Activated CD4-positive, alpha-beta T cell treated with anti-CD3 and anti-CD28 coated beads, Interleukin-2, Interleukin-4, amounts not matched to agents 100 ng/mL and 50 ng/mL, durations not matched to agents 16 hours and 8 hours (primary cell): Measurements from ENCODE around the gene CTSW.
"Not testable (repeated sequence)": the region's sequence is repeated elsewhere in the genome, so short reads cannot be mapped to it uniquely, and the experiment has no call there.

Source experiments
- DNase-seq: peaks from one replicate; pipeline ENCODE4 v3.0.0-alpha.2; 2020; ENCODE audit warnings: low spot score

CTSW gene

DNA sequence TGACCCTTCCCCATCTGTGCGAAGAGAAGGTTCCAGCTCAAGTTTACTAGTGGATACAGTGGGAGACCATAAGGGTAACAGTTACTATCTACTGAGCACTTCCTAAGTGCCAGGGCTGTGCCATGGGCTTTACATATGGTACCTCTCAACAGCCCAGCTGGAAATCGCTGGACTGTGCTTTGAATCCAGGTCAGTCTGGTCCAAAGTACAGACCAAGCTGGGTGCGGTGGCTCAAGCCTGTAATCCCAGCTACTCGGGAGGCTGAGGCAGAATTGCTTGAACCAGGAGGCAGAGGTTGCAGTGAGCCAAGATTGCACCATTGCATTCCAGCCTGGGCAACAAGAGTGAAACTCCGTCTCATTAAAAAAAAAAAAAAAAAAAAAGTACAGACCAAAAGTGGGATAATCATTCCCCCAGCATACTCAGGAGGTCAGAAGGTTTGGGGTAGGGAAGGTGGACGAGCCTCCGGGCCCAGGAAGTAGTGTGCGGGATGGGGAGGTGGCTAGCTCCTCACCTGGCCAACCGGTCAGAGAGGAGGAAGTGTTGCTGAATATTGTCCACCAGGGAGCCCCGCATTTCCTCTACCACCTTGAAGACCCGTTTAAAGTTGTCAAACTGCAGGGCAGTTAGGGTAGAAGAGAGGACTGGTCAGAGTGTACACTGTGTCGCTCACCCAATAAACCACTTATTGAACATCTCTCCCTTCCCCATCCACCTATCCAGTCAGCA is 6.3 kb downstream of the CTSW start:
- DNase-seq, result no peak

DNA sequence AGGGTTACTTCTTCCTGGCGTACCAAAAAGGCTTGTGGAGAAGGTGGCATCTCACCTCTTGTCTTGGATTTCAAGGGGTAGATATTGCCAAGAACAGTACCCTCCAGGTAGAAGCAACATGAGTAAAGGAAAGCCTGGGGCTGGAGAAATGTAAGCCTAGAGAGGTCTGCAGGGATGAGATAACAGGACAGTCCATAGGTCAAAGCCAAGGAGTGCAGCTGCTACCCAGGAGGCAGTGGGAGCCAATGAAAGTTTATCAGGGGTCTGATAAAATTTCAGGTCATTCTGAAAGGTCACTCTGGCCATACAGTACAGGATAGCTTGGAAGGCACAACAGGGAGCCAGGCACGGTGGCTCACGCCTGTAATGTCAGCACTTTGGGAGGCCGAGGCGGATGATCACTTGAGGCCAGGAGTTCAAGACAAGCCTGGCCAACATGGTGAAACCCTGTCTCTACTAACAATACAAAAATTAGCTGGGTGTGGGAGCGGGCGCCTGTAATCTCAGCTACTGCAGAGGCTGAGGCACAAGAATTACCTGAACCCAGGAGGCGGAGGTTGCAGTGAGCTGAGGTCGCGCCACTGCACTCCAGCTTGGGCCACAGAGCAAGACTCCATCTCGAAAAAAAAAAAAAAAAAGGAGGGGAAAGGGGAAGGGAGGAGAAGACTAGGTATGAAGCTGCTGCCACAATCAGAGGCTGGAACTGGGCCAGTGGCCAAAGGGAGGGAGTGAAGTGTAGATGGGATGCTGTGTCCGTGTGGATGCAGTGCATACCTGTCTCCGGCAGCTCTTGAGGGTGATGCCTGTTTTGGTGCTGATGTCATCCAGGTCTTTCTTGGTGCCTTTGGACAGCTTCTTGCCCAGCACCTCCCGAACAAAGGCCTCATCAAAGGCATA is 7.4 kb downstream of the CTSW start:
- DNase-seq, result no peak

DNA sequence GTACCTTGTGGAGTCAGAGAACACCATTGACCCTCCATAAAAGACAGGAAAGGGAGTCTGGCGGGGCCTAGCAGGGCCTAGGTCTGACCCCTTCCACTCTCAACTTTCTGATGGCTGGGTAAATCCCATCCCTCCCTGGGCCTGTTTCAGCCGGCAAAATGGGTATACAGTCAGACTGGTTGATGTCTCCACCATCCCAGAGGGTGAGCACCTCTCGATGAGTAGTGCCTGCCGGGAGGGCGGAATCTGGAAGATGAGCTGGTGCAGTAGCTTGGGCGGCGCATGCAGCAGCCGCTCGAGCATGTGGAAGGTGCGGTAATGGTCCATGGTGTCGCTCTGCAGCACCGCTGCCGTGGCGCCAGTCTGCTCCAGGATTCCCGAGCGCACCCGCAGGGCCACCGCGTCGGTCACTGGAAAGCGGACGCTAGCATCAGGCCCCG is 8.1 kb downstream of the CTSW start:
- no peak for DNase-seq

DNA sequence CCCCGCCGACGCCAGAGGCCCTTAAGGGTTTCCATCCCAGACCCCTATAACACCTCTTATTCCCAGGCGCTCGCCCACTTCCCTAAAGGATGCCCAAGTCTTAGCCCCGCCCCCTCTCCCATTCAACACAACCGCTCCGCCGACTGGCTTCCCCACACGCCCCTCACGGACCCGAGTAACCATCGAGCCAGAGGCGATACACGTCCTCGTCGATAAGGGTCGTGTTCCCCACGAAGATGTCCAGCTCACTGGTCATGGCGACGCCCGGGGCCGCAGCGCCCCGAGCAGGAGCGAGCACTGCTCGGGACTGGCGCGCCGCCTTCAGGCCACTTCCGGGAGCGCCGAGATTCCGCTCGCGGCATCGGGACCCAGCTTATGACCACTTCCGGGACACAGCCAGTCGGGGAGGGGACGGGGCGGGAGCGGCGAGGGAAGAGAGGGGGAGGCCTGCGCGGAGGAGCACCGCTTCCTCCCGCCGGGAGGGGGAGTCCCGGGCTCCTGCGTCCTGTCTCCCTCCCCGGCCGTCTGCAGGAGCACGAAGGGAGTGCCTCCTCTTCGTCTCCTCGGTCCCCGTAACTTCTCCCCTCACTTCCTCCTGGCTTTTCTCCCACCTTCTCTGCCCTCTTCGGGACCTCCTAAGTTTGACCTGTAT is 8.7 kb downstream of the CTSW start, which contains the start of gene FIBP:
Gene FIBP (minus strand): TSS at position 309 of the 652 bp plus-strand sequence. CDS start 53 bp downstream, at position 256.
- peak; percentile 98 for DNase-seq

DNA sequence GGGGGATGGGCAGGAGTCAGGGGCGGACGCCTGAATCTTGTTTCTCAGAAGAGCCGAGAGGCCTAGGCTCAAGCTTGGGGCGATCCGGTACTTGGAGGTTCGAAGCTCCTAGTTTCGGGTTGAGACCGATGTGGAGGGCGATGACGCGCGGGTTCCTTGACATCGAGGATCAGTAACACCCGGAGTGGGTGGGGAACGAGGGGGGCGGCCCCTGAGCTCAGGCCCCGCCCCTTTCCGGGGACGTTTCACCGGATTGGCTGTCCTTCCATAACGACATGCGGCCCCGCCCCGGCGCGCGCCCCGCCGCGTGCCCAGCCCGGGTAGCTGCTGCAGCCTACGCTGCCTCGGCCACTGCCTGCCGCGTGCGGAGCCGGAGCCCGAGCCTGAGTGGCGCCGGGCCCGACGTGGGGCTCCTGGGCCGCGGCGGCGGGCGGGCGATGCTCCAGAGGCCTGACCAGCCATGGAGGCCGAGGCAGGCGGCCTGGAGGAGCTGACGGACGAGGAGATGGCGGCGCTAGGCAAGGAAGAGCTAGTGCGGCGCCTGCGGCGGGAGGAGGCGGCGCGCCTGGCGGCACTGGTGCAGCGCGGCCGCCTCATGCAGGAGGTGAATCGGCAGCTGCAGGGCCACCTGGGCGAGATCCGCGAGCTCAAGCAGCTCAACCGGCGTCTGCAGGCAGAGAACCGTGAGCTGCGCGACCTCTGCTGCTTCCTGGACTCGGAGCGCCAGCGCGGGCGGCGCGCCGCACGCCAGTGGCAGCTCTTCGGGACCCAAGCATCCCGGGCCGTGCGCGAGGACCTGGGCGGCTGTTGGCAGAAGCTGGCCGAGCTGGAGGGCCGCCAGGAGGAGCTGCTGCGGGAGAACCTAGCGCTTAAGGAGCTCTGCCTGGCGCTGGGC is 10.9 kb downstream of the CTSW start, which contains the start of gene CCDC85B:
Gene CCDC85B (plus strand): TSS at position 350 of the 895 bp plus-strand sequence. CDS start 111 bp downstream, at position 461.
- peak; percentile 99 for DNase-seq

DNA sequence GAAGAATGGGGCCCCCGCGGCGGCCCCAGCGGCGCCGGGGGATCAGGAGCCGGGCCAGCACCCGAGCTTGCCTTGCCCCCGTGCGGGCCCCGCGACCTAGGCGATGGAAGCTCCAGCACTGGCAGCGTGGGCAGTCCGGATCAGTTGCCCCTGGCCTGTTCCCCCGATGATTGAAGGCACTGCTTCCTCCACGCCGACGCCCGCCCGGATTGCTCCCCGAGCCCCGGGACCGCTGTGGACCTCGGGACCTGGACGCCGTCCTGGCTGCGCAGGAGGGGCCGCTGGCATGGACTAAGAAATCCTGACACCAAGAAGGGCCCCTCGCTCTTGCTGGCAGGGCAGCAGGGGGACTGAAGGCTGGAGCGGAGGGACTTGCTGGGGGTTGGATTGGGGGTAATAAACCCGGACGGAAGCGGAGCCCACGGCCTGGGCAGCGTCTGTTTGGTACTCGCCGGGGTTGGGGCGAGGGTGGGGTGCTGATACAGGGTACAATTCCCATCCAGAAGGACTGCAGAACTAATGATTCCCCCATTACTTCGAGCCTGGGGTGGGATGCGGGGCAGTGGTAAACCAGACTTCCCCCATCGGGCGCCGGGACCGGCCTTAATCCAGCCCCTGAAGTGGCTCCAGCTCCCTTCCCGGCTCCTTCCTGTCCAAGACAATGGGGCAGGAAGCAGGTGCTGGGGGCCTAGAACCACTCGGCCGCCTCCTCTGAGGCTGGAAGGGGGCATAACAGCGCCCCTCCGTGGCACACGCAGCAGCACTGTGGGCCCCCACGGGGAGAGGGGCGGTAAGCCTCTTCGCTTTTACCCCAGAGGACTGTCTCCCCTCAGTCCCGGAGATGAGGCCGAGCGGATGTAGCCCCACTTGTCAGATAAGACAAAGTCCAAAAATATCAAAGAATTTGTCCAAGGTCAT is 11.8 kb downstream of the CTSW start:
- DNase-seq, result no peak

DNA sequence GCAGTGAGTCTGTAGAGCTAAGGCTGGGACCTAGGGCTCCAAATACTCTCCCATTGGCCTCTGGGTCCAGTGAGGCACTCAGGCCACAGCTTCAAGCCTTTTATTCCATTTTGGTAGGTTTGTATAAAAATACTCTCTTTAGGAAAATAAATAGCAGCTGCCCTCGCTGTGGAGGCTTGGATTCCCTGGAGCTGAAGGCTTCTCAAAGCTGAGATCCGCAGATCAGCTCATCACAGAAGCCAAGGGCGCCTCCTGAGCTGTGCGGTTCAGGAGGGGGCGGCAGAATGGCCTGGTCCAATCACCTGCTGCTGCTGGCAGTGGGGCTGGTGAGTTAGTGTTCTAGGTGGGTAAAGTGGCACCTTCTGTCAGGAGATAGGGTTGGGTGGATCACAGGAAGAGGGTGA is 12.5 kb downstream of the CTSW start:
- DNase-seq, result not testable (repeated sequence)

DNA sequence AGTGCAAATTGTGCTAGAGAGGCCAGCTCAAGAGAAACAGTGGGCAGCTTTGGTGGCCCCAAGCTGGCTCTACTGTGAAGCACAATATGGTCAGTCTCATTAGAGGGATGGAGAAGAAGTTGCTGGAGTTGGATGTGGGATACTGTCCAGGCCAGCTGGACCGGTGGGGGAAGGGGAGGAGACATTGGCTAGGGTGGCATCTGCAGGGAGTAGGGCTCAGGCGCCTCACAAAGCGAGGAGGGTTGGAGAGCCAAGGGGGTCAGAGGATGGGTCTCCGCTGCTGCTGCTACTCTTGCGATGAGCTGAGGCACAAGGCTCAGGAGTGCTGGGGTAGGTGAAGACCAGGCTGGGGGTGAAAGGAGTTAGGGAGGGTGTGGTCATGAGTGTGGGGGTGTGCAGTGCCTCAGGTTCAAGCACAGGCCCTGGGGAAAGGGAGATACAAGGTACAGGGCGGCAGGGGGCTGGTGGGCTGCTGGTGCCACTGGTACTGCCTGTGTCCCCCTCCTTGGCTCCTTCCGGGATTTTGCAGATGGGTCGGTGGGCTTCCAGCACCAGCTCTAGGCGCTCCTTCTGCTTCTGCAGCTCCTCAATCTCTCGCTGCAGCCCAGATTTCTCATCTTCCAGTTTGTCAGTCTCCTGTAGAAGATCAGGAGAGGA is 13.2 kb downstream of the CTSW start:
- no peak for DNase-seq

DNA sequence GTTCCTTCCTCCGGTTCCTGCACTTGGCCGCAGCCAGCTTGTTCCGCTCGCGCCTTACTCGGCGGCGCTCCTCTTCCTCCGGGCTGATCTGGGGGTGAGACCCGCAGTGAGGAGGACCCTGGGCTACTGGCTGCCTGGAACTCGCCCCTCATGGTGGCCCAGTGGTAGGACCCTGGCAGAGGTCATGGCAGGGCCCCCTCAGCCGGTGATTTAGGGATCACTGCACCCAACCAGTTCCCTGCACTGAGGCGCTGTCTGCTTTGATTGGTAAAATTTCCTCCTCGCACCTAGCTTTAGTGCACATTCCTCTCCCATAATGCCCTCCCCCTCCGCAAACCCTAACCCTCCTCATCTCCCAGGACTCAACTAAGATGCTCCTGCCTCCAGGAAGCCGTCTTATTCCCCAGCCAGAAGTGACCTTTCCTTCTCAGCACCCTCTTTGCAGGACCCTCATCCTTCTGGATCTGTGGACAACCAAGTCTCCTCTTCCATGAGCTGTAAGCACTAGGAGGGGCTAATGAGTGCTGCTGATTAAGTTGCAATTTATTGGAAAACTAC is 14.5 kb downstream of the CTSW start:
- peak; percentile 69 for DNase-seq

DNA sequence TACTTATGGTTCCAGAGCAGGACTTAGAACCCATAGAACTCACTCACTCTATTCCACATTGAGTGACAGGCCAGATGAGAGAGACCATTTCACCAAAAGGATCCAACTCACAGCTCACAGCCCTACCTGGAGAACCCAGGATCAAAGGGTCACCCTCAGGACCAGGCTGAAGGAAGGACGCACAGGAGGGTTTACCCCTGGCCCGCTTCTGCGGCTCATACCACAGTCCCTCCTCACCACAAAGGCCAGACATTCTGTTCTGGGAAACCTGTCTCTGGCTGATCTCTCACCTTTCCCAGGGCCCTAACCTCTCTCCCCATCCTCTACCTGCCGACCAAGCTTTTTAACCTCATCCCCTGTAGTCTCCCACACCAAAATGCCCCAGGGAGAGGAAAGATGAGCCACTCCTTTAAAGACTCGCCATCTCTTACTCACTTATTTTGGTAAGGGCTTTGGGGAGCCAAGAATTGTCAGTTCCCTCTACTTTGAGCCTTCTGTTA is 15.9 kb downstream of the CTSW start:
- no peak for DNase-seq

DNA sequence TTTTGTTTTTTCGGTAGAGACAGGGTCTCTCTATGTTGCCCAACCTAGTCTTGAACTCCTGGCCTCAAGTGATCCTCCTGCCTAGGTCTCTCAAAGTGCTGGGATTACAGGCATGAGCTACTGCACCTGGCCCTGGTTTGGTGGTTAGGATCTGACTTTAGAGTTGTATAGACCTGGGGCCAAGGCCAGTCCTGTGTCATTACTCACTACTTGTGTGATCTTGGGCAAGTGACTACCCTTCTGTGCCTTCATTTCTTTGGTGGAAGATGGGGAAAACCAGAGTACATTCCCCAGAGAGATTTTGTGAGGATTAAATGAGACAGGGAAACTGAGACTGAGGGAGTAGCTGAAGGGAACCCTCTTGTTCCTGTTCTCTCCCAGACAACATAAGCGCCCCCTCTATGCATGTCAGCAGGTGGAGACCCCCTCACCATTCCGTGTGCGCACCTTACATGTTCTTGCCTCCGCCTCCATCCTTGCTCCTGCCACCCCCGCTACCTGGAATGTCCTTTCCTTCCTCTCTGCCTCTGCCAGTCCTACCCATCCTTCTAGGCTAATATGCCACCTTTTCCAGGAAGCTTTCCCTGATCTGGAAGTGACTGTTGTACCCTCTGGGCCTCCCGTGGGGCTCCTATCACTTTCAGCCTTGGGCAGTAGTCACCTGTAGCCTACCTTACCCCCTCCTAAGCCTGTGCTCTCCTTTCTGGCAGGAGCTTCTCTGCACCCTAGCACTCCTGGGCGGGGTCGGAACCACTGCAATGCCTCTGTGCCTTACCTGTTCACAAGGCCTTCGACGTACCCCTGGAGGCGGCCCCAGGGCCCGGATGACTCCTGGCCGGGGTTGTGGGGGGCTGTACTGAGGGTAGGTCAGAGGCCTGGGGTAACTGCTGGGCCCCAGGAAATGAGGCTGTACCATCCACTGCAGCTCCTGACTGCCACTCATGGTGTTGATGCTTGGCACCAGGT is 16.7 kb downstream of the CTSW start:
- DNase-seq, result no peak

DNA sequence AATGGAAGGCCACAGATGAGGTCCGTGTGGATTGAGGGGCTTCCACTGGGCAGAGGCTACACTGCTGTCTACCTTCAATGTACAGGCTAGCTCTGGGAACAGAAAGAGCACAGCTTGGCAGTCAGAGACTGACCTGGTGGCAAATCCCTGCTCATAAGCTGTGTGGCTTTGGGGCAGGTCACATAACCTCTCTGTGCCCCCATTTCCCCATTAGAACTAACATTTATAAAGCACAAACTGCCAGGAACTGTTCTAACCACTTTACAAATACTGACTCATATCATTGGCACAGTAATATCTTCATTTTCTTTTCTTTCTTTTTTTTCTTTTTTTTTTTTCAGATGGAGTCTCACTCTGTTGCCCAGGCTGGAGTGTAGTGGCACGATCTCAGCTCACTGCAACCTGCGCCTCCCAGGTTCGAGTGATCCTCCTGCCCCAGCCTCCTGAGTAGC is 17.4 kb downstream of the CTSW start:
- no peak for DNase-seq

DNA sequence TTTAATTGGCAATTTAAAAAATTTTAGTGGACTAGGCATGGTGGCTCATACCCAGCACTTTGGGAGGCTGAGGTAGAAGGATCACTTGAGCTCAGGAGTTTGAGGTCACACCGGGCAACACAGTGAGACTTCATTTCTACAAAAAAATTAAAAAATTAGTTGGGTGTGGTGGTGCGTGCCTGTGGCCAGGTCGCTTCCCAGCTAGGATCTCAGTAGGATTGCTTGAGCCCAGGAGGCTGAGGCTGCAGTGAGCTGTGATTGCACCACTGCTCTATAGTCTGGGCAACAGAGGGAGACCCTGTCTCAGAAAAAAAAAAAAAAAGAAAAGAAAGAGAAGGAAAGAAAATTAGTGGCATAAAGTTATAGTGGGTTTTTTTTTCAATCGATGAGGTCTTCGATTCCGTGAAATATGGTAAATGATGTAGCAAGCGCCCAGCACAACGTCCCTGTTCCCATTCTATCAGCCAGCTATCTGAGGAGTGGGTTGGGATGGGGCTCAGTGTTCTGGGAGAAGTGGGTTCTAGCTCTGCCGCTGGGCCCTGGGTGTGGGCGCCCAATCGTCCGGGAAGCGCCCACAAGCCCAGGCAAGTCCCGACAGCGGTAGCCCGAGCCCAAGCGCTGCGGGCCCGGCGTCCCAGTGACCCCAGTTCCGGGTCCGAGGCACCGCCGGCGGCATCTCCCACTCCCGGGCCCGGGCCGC is 19.2 kb downstream of the CTSW start:
- DNase-seq, result no peak

DNA sequence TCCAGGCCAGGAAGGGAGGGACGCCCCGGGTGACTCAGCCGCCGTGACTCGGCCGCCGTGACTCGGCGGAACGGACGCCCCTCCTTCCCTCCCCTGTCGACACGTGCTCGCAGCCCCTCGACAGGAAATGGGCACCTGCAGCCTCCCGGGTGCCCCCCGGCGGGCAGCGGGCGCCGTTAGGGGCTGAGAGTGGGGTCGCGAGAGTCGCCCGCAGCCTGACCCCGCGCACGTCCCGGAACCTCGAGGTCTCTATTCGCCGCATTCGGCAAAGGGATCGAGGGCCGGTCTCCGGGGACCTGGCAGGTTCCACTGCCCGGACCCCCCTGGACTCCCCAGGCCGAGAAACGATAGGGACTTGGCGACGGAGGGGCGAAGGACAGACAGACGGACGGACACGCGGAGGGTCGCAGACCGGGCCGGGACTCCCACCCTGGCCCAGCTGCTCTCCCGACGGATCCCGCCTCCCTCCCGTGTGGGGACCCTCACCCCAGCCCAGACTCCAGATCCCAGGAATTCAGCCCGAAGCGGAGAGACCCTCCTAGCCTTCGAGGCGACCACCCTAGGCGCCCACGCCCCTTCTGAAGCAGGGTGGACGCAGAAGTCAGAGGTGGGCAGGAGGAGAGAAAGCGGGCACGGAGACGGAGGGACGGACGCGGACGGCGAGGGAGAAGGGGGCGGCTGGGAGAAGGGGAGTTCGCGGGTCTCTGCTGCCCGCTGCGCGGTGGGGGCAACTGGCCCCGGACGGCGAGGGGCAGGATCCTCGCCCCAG is 19.9 kb downstream of the CTSW start:
- DNase-seq, result peak; percentile 70

DNA sequence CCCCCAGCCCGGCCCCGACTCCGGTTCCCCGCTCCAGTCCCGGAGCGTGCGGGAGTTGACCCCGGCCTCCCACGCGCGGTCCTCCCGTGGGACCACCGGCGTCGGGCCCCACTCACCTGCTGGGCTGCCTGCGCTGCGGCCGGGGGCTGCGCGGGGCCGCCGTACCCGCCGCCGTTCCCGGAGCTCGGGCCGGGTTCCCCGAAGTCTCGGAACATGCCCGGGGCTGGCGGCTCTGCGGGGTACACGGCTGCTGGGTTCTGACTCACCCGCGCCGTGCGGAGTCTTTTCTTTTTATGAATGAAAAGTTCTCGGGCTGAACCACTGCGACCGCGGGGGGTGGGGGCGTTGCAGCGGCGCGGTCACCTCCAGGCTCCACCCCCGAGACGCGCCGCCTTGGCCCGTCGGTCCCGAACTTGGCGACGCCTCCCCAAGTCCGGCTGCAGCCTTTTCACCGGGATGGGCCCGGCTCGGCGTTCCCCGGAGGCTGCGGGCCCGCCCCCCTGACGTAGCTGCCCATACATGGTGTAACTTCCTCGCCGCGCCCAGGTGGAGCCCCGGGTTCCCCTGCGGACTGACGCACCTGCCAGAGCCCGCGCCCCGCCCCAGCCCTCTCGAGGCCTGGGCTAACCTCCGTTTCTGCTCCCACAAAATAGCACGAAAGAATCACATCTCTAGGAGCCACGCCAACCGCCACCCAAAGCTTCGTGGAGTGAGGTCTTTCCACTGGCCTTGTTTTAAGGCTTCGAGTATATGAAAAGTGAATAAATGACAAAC is 20.7 kb downstream of the CTSW start, which contains the start of gene FOSL1:
Gene FOSL1 (minus strand): TSS at position 264 of the 774 bp plus-strand sequence. CDS start 49 bp downstream, at position 215.
- DNase-seq, result peak; percentile 92

DNA sequence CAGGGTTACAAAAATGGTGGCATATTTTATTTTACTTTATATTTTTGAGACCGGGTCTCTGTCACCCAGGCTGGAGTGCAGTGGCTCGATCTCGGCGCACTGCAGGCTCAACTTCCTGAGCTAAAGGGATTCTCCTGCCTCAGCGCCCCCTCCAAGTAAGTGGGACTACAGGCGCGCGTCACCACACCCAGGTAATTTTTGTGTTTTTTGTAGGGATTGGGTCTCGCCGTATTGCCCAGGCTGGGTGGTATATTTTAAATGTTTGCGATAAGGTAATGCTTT is 21.2 kb downstream of the CTSW start:
- no peak for DNase-seq
